Stimulated activated naive B cell treated with anti-CD40 and anti-IgM and Interleukin-4, amounts not matched to agents 10 μg/mL and 1 μg/mL and 100 μg/mL, for 72 hours (primary cell): ENCODE data around the gene NECTIN4.
"Not testable (repeated sequence)": the region's sequence is repeated elsewhere in the genome, so short reads cannot be mapped to it uniquely, and the experiment has no call there.

Source experiments
- ATAC-seq, 2 donors: fragments of 150-1000 bp; cut with Tn5 transposase; replicated peaks; 2 replicates each; pipeline ENCODE4 v1.10.0; 2021; ENCODE audit warnings: moderate library complexity in 1 of 2
- DNase-seq: peaks from one replicate; pipeline ENCODE4 v3.0.0; 2021
- H3K27ac Mint-ChIP-seq: one replicate; pipeline ENCODE4 v1.8.0; 2022; ENCODE audit warnings: mild to moderate bottlenecking, mixed read lengths
- H3K27me3 Mint-ChIP-seq, 2 donors: one replicate each; pipeline ENCODE4 v1.8.0; 2022; ENCODE audit warnings: mixed read lengths in 2 of 2
- H3K36me3 Mint-ChIP-seq, 2 donors: one replicate each; pipeline ENCODE4 v1.8.0; 2022; ENCODE audit warnings: mixed read lengths in 2 of 2, mild to moderate bottlenecking in 1 of 2
- H3K4me1 Mint-ChIP-seq, 2 donors: one replicate each; pipeline ENCODE4 v1.8.0; 2022; ENCODE audit warnings: mixed read lengths in 2 of 2, mild to moderate bottlenecking in 1 of 2
- H3K4me3 Mint-ChIP-seq, 2 donors: one replicate each; pipeline ENCODE4 v1.8.0; 2022; ENCODE audit warnings: mild to moderate bottlenecking in 2 of 2, mixed read lengths in 2 of 2, moderate library complexity in 1 of 2
- H3K9me3 Mint-ChIP-seq, 2 donors: one replicate each; pipeline ENCODE4 v1.8.0; 2022; ENCODE audit warnings: mixed read lengths in 2 of 2, mild to moderate bottlenecking in 1 of 2

The NECTIN4 gene

DNA sequence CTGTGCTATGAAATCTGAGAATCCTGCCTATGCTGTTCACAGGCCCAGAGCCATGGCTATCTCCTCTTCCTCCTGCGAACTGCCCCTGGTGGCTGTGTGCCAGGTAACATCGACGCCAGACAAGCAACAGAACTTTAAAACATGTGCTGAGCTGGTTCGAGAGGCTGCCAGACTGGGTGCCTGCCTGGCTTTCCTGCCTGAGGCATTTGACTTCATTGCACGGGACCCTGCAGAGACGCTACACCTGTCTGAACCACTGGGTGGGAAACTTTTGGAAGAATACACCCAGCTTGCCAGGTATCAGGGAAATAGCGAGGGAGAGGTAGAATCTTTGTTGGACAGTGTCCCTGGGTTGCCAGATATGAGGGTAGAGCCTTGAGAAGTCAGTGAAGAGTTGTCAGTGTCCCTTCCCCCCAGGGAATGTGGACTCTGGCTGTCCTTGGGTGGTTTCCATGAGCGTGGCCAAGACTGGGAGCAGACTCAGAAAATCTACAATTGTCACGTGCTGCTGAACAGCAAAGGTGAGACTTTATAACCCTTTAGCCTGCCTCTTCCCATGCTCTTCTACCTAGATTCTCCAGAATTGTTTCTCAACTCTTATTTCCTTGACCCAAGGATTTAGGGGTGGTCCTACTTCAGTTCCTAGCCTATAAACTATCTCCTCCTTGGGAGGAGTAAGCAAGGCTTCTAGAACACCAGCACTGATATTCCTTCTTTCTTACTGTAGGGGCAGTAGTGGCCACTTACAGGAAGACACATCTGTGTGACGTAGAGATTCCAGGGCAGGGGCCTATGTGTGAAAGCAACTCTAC is 29.9 kb upstream of the NECTIN4 start:
- Mint-ChIP-seq H3K27me3 (no peaks in the 10 kb centered on the region), H3K4me1 (peaks cover 38 to 78% of the 10 kb centered on the region in 2 donors), H3K36me3 (peaks cover 35 to 59% of the 10 kb centered on the region in 2 donors), H3K9me3 (no peaks in the 10 kb centered on the region), H3K4me3 (peak overlapping the region; percentile 95 to 98), H3K27ac (peak overlapping the region; percentile 95)
- ATAC-seq: peak; percentile 44 to 48
- no peak for DNase-seq

DNA sequence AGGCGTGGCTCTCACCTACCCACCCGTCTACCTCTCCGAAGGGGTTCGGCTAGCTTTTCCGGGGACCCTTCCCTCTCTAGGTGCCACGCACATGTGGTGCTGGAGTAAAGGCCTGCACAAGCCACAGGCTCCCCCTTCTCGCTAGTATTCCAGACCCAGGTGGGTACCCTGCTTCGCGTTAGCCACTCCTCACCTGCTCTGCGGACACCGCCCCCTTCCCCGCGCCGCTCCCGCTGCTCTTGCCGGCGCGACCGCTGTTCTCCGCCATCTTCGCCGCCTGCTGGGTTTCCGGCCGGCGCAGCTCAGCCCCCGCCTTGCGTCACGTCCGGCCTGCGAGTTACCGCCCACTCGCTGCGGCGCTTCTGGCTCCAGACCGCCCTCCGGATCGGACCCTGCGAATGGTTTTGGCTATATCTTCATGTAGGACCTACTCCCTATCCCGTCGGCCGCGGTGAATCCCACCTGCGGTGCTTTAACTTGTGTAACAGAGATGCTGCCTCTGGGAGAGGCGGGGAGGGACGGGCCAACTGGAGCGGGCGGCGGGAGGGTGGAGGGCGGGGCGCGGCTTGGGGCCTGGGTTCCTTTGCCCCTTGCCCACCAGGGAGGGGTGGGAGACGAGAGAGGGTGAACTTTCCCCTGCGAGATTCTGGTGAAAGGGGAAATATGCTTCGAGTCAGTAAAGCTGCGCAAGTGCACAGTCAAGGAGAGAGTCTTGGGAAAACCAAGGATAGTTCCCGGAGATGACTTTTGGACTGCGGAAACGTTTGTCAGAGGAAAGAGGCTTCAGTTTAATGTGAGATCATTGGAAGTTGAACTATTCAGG is 28.6 kb upstream of the NECTIN4 start, which contains the start of the genes NIT1 and PFDN2:
Gene NIT1 (plus strand): TSS at position 347 of the 823 bp plus-strand sequence. CDS start 72 bp downstream, at position 419.
Gene PFDN2 (minus strand): TSS at position 279 of the 823 bp plus-strand sequence. CDS start 11 bp downstream, at position 268.
- peak within 1 kb of the TSS; percentile 95 to 98 for H3K4me3 Mint-ChIP-seq
- peaks cover 22 to 50% of the 10 kb centered on the region in 2 donors for H3K36me3 Mint-ChIP-seq
- H3K4me1 Mint-ChIP-seq: peaks cover 45 to 83% of the 10 kb centered on the region in 2 donors
- DNase-seq (peak; percentile 80), ATAC-seq (peak; percentile 85 to 88)
- H3K9me3 Mint-ChIP-seq: no peaks in the 10 kb centered on the region
- no peaks in the 10 kb centered on the region for H3K27me3 Mint-ChIP-seq
- peak within 1 kb of the TSS; percentile 95 for H3K27ac Mint-ChIP-seq

DNA sequence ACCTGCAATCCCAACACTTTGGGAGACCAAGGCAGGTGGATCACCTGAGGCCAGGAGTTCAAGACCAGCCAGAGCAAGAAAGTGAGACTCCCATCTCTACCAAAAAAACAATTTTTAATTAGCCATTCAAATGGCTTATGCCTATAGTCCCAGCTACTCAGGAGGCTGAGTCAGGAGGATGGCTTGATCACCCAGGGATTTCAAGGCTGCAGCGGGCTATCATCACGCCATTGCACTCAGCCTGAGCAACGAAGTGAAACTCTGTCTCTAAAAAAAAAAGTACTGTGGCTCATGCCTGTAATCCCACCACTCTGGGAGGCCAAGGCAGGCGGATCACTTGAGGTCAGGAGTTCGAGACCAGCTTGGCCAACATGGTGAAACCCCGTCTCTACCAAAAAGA is 26.6 kb upstream of the NECTIN4 start:
- DNase-seq, ATAC-seq, H3K27me3 Mint-ChIP-seq, H3K9me3 Mint-ChIP-seq: not testable (repeated sequence)
- H3K27ac Mint-ChIP-seq: peak overlapping the region; percentile 56
- peaks cover 16 to 38% of the 10 kb centered on the region in 2 donors for H3K36me3 Mint-ChIP-seq
- peak overlapping the region; percentile 95 to 98 for H3K4me3 Mint-ChIP-seq
- H3K4me1 Mint-ChIP-seq: peaks cover 43 to 80% of the 10 kb centered on the region in 2 donors

DNA sequence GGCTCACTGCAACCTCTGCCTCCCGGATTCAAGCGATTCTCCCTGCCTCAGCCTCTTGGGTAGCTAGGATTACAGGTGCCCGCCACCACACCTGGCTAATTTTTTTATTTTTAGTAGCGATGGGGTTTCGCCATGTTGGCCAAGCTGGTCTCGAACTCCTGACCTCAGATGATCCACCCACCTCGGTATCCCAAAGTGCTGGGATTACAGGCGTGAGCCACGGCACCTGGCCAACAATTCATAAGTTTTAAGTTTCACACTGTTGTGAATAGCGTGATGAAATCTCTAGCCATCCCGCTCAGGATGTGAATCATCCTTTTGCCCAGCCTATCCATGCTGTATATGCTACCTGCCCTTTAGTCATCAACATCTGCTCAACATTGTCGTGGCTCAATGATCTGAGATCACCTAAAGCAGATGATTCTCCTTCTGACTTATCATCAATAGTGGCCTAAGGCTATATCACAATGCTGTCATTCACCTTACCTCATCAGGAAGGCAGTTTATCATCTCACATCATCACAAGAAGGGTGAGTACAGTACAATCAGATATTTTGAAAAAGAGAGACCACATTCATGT is 25.9 kb upstream of the NECTIN4 start:
- Mint-ChIP-seq H3K9me3 (no peaks in the 10 kb centered on the region), H3K27ac (peak overlapping the region; percentile 28), H3K4me3 (peak overlapping the region in 1 of 2 donors; percentile 41), H3K4me1 (peaks cover 40 to 74% of the 10 kb centered on the region in 2 donors), H3K27me3 (no peaks in the 10 kb centered on the region), H3K36me3 (peaks cover 16 to 33% of the 10 kb centered on the region in 2 donors)
- no peak for DNase-seq
- no peak for ATAC-seq

DNA sequence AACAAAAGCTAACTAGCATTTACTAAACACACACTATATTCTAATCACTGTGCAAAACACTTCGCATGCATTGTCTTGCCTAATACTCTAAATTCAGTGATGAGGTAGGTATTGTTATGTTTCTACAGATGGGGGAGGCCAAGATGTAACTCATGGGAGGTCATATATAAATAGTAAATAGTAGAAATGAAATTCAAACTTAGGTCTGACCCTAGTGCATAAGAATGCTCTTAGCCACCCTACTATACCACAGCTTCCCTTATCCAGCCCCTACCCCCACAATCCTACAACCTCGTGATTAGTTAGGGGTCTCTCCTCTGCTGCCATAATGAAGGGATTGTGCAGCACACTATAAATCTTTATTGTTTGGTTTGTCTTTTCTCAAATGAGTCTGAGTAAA is 25.2 kb upstream of the NECTIN4 start:
- no peak for DNase-seq
- Mint-ChIP-seq H3K27me3 (no peaks in the 10 kb centered on the region), H3K4me3 (peak overlapping the region in 1 of 2 donors; percentile 0), H3K27ac (no peak overlapping the region), H3K4me1 (peaks cover 35 to 68% of the 10 kb centered on the region in 2 donors), H3K9me3 (no peaks in the 10 kb centered on the region), H3K36me3 (peaks cover 14 to 27% of the 10 kb centered on the region in 2 donors)
- no peak for ATAC-seq

DNA sequence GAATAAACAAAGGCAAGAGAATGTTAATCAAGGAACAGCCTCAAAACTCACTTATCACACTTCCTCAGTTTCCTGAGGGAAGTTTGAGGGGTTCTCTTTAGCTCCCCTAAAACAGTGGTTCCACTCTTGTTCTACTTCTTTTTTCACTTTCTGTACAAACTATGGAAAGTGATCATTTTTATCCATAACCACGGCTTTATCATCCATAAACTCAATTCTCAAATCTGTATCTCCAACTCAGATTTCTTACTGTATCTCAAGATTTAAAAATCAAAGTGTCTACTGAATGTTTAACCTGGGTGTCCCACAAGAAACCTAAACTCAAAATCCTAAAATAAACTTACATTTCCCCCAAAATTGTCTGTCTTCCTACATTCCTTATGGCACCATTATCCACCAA is 24.6 kb upstream of the NECTIN4 start:
- H3K36me3 Mint-ChIP-seq: peaks cover 13 to 26% of the 10 kb centered on the region in 2 donors
- no peak for DNase-seq
- peak overlapping the region in 1 of 2 donors; percentile 0 for H3K4me3 Mint-ChIP-seq
- peaks cover 29 to 64% of the 10 kb centered on the region in 2 donors for H3K4me1 Mint-ChIP-seq
- no peak for ATAC-seq
- peak overlapping the region; percentile 2 for H3K27ac Mint-ChIP-seq
- H3K9me3 Mint-ChIP-seq: no peaks in the 10 kb centered on the region
- no peaks in the 10 kb centered on the region for H3K27me3 Mint-ChIP-seq

DNA sequence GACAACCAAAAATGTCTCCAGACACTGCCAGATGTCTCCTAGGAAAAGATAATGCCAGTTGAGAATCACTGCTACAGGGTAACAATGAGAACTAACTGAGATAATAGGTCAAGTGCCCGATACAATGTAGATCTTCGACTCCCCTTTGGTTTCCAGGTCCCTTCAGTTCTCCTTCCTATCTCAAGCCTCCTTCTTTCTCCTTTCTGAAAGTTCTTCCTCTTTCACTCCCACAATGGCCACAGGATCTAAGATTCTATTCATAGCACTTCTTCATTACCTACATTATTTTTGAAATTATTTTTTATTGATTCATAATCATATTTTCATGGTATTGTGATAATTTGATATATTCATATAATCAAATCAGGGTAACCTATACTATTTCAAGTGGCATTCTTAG is 22.2 kb upstream of the NECTIN4 start:
- H3K27ac Mint-ChIP-seq: no peak overlapping the region
- no peak overlapping the region for H3K4me3 Mint-ChIP-seq
- ATAC-seq (no peak), DNase-seq (no peak)
- H3K9me3 Mint-ChIP-seq: no peaks in the 10 kb centered on the region
- H3K27me3 Mint-ChIP-seq: no peaks in the 10 kb centered on the region
- H3K36me3 Mint-ChIP-seq: peaks cover 9 to 24% of the 10 kb centered on the region in 2 donors
- H3K4me1 Mint-ChIP-seq: peaks cover 28 to 57% of the 10 kb centered on the region in 2 donors

DNA sequence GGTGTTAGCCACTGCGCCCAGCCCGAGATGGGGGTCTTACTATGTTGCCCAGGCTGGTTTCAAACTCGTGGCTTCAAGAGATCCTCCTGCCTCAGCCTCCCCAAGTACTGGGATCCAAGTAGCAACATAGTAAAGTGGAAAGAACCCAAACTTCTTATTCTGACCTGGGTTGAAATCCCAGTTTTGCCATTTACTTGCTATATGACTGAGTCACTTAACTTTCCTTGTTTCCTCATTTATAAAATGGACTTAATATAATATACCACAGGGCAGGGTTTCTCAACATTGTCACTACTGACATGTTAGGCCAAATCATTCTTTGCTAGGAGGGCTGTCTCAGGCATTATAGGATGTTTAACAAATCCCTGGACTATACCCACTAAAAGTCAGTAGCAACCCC is 21.8 kb upstream of the NECTIN4 start:
- Mint-ChIP-seq H3K4me1 (peaks cover 30 to 57% of the 10 kb centered on the region in 2 donors), H3K27ac (no peak overlapping the region), H3K36me3 (peaks cover 9 to 28% of the 10 kb centered on the region in 2 donors), H3K27me3 (no peaks in the 10 kb centered on the region), H3K9me3 (no peaks in the 10 kb centered on the region), H3K4me3 (no peak overlapping the region)
- DNase-seq: no peak
- ATAC-seq: no peak

DNA sequence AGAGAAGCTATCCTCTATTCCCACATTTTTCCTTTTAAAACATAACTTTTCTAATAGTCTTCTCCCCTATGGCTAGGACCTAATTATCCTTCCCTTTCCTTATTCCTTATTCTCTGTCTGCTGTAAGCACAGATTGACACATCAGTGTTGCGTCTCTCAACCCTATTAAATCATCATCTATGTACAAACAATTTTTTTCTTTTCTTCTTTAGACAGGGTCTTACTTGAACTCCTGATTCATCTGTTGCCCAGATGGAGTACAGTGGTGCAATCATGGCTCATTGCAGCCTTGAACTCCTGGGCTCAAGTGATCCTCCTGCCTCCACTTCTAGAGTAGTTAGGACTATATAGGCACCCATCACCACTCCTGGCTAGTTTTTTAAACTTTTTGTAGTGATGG is 17.1 kb upstream of the NECTIN4 start:
- DNase-seq: no peak
- H3K4me3 Mint-ChIP-seq: no peak overlapping the region
- no peaks in the 10 kb centered on the region for H3K27me3 Mint-ChIP-seq
- no peak for ATAC-seq
- no peaks in the 10 kb centered on the region for H3K9me3 Mint-ChIP-seq
- H3K4me1 Mint-ChIP-seq: peaks cover 10 to 24% of the 10 kb centered on the region in 2 donors
- H3K27ac Mint-ChIP-seq: peak overlapping the region; percentile 60
- H3K36me3 Mint-ChIP-seq: peaks cover 17 to 32% of the 10 kb centered on the region in 2 donors

DNA sequence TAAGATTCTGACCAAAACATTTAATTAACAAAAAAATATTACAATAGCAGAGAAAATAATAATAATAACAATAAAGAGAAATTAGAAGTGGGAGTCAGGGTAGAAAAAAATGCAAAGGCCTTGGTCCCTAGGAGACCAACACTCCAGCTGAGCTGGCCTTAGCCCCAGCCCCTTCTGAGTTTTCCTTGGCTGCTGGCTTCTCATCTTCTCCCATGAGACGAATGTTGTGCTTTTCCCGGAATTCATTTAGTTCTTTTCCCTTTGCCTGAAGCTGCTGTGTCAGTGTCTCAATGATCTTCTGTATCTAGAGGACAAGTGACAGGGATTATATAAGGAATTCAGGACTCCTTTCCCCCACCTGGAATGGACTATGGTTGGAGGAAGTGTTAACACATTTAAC is 11.2 kb upstream of the NECTIN4 start:
- DNase-seq: no peak
- no peak overlapping the region for H3K4me3 Mint-ChIP-seq
- no peaks in the 10 kb centered on the region for H3K9me3 Mint-ChIP-seq
- ATAC-seq: no peak
- peaks cover 12 to 35% of the 10 kb centered on the region in 2 donors for H3K36me3 Mint-ChIP-seq
- no peaks in the 10 kb centered on the region for H3K27me3 Mint-ChIP-seq
- H3K4me1 Mint-ChIP-seq: peaks cover 37 to 52% of the 10 kb centered on the region in 2 donors
- no peak overlapping the region for H3K27ac Mint-ChIP-seq

DNA sequence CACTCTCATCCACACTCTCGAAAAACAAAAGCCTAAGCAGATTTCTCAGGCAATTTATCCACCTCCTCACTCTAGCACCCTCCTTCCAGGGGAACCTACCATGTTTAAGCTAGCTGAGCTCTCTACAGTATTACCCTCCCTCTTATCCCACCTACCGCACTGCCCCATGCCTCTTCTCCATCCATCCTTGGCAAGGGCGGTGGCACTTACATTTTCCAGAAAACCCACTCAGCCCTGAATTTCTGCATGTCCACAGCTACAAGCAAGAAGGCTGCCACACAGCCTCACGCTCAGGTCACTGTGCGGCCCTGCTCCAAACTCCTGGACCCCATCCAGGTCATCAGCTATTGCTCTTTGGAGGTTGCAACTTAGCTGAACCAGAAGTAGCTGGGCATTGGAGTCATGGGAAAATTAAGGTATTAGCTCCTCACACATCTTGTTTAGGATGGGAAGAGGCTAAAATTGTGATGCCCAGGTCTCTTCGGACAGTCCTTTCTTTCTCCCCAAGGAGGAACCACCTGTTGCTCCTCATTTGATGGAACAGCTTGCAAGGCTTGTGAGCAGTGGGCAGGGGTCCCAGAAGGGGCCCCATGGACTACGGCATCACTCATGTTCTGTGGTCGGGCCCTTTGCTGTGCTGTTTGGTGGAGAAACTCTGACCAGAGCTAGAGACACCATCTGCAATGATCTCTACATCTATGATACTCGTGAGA is 9.9 kb upstream of the NECTIN4 start:
- ATAC-seq (no peak), DNase-seq (no peak)
- Mint-ChIP-seq H3K4me1 (peaks cover 42 to 58% of the 10 kb centered on the region in 2 donors), H3K4me3 (peak overlapping the region; percentile 83 to 90), H3K36me3 (peaks cover 12 to 29% of the 10 kb centered on the region in 2 donors), H3K9me3 (no peaks in the 10 kb centered on the region), H3K27ac (peak overlapping the region; percentile 67), H3K27me3 (no peaks in the 10 kb centered on the region)

DNA sequence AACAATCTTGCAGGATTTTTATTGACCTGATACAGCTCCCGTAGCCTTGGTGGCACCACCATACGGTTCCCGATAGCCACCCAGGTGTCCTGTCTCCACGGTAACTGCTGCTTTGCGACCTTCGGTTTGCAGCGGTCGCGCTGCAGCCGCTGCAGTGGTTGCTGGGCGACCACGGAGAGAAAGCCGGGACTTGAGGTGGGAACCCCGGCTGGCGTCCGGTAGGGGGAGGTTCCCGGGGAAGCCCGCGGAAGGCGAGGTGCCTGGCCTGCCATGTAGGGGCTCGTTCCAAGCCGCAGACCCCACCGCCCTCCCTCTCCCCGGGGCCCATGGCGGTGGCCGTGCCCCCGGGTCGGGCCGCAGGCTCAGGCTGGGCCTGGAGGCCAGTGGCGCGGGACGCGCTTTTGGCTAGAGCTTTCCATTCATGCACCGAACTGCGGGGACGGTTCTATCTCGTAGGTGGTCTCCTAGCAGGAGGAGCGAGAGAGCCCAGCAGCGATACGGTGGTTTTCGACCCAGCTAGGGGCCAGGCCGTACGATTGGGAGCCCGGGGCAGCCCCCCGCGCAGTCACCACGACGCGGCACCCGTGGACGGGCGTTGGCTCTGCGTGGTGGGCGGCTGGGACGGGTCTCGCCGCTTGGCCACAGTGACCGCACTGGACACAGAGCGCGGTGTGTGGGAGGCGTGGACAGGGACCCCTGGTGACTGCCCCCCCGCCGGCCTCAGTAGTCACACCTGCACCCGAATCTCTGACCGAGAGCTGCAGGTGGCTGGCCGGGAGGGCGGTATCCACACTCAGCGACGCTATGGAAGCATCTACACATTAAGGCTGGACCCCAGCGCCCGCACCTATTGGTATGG is 9.1 kb upstream of the NECTIN4 start, which contains the start of gene KLHDC9:
Gene KLHDC9 (plus strand): TSS at position 152 of the 859 bp plus-strand sequence. CDS start 175 bp downstream, at position 327.
- ATAC-seq (peak; percentile 76 to 82), DNase-seq (peak; percentile 82)
- Mint-ChIP-seq H3K9me3 (no peaks in the 10 kb centered on the region), H3K4me3 (peak within 1 kb of the TSS; percentile 83 to 90), H3K27me3 (no peaks in the 10 kb centered on the region), H3K27ac (peak within 1 kb of the TSS; percentile 95), H3K36me3 (peaks cover 12 to 26% of the 10 kb centered on the region in 2 donors), H3K4me1 (peaks cover 42 to 58% of the 10 kb centered on the region in 2 donors)

DNA sequence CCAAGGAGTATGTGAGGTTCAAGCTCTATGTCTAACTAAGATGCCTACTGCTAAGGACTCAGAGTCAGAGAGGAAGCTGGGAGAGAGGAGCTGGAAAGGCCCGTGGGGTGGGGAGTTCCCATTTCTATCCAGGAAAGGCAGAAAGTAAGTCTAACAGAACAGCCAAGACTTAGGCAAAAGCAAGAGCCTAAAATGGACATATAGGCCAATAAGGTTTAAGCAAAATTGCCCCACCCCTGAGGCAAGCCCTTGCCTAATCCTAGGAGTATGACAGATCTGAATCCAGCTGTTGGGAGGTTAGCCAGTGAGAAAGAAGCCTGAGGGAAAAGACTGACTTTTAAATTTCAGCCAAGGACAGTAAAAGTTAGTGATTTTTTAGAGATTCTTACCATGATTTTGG is 7.2 kb upstream of the NECTIN4 start:
- peaks cover 7 to 20% of the 10 kb centered on the region in 2 donors for H3K36me3 Mint-ChIP-seq
- peak in 1 of 2 donors; percentile 1 for ATAC-seq
- no peaks in the 10 kb centered on the region for H3K9me3 Mint-ChIP-seq
- H3K27ac Mint-ChIP-seq: peak overlapping the region; percentile 89
- H3K27me3 Mint-ChIP-seq: no peaks in the 10 kb centered on the region
- H3K4me3 Mint-ChIP-seq: peak overlapping the region; percentile 36 to 63
- H3K4me1 Mint-ChIP-seq: peaks cover 52 to 68% of the 10 kb centered on the region in 2 donors
- DNase-seq: no peak
